Right hindlimb (tissue), 1 donor: ENCODE results near the gene DTX3.
A peak's percentile ranks its signal among the peaks of the same experiment; 100 is the strongest.
"Not testable (repeated sequence)": the region's sequence is repeated elsewhere in the genome, so short reads cannot be mapped to it uniquely, and the experiment has no call there.

ENCODE experiments used
- DNase-seq: peaks from one replicate; pipeline ENCODE4 v3.0.0-alpha.2; 2018

The DTX3 gene

GRCh38 chr12:57607958-57608663, 3.5 kb downstream of the DTX3 start:
- no peak for DNase-seq

GRCh38 chr12:57609101-57609780, 4.6 kb downstream of the DTX3 start:
- DNase-seq, result peak; percentile 52

- peak; percentile 70 for DNase-seq
Observed at GRCh38 chr12:57609781-57610553, 5.3 kb downstream of the DTX3 start.

DNA sequence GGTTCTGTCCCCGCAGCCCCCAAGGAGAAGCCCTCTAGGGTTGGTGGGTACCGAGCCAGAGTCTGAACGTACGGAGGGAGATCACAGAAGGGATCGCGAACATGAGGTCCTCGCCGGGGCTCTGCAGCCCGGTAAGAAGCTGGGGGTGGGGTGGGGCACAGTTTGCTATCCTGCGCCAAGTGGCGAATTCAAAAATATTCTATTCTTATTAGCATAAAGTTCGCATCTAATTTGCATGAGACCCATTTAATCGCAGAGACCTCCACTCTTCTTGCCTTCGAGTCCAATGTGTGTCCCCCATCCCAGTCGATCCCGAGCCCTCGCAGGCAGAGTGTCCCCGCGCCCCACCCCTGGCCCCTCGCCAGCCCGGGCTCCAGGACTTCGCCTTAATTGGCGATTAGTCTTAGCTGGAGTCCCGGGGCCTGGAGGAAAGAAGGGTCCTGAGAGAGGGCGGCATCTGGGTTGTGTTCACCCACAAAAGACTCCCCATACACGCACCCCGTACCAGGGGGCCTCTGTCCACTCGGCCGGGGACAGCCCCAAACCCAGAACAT, 6.0 kb downstream of the DTX3 start:
- peak; percentile 74 for DNase-seq

DNA sequence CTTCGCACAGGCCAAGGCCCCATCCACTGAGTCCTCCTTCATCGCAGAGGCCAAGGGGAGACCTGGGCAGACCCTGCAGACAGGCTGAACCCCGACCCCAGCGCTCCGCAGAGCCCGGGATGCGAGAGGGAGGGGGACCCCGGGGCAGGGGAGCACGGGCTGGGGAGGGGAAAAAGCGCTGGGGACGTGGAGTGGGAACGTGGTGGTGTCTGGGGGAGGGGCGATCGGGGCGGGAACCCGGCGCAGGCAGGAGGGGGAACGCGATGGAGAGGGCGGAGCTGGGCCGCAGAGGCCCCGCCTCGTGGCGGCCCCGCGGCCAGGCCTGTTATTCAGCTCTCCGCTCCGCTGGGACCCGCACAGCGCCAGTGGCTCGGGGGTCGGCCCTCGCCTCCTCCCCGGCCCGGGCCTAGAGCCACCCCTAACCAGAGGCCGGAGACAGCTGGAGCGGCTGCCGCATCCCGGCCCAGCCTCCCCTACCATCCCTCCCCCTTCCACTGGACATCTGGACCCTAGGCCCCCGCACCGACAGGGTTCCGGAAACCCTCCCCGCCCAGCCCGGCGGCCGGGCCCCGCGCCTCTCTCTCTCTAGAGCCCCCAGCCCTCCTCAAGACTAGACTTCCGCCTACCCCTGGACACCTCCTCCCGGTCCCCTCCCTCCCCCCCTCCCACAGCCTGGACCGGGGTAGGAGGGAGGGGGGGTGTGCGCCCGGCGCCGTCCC, 6.6 kb downstream of the DTX3 start, which contains the start of gene ARHGEF25:
ARHGEF25 (plus strand) TSS at position 328 of the 719 bp plus-strand sequence. CDS start 460 bp downstream, outside the sequence.
- peak; percentile 94 for DNase-seq

- DNase-seq, result peak; percentile 15
Observed at GRCh38 chr12:57611827-57612710, 7.4 kb downstream of the DTX3 start.

DNA sequence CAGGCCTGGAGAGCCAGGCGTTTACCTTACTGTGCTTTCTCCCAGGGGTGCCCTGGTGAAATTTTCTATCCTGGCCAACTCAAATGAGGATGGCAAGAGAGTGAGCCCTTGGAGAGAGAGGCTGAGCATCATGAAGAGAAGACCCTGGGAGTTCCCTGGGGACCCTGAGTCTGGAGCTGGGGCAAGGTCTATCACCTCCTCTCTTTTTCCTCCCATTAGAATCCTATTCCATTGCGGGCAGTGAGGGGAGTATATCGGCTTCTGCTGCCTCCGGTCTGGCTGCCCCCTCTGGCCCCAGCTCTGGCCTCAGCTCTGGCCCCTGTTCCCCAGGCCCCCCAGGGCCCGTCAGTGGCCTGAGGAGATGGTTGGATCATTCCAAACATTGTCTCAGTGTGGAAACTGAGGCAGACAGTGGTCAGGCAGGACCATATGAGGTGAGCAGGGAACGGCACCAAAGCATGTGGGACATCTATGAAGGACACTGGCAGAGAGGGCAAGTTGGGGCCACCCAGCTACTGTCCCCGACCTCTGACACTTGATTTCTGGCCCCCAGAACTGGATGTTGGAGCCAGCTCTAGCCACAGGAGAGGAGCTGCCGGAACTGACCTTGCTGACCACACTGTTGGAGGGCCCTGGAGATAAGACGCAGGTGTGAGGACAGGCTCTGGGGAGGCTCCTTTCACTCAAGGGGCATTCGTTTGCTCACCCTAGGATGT, 8.2 kb downstream of the DTX3 start:
- DNase-seq, result no peak

DNA sequence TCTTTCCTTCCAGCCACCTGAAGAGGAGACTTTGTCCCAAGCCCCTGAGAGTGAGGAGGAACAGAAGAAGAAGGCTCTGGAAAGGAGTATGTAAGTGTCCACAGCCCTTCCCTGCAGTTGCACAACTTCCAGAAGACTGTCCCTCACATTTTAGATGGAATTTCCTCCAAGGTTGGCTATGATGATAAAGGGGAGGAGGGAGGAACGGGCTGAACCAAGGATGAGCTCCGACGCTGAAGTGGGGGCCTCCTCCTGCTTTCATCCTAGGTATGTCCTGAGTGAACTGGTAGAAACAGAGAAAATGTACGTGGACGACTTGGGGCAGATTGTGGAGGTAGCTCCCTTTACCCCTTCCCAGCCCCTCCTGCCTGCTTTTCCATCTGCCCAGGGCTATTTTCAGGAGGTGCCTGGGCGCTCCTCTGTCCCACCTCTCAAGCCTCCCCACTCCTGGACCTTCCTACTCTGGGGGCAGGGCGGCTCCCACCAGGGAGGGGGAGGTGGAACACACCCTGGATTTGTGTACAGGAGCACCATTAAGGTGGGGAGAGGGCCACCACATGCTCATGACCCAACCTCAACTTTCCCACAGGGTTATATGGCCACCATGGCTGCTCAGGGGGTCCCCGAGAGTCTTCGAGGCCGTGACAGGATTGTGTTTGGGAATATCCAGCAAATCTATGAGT, 8.9 kb downstream of the DTX3 start:
- DNase-seq, result peak; percentile 10

DNA sequence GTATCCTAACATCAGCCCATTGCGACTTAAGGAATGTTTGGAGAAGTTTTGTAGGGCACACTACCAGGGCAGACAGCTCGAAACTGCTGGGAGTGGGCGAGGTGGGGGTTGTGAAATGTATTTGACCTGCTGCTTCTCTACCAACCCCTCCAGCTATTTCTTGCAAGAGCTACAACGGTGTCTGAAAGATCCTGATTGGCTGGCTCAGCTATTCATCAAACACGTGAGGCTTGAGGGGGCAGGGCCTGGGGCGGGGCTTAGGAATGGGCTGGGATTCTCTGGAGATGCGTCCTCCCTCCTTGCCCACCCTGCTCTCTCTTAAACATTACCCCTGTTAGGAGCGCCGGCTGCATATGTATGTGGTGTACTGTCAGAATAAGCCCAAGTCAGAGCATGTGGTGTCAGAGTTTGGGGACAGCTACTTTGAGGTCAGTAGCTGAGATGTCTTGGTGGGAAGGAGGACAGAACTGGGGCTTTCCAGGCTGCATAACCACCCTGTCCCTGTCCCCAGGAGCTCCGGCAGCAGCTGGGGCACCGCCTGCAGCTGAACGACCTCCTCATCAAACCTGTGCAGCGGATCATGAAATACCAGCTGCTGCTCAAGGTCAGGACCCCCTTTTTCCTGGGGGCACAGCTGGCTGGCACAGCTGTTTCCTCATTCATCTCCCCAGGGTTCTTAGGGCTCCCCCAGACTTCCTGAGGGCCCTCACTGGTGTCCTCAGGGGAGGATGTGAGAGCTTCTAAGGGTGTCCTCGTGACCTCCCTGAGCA, 9.7 kb downstream of the DTX3 start:
- DNase-seq, result no peak

DNA sequence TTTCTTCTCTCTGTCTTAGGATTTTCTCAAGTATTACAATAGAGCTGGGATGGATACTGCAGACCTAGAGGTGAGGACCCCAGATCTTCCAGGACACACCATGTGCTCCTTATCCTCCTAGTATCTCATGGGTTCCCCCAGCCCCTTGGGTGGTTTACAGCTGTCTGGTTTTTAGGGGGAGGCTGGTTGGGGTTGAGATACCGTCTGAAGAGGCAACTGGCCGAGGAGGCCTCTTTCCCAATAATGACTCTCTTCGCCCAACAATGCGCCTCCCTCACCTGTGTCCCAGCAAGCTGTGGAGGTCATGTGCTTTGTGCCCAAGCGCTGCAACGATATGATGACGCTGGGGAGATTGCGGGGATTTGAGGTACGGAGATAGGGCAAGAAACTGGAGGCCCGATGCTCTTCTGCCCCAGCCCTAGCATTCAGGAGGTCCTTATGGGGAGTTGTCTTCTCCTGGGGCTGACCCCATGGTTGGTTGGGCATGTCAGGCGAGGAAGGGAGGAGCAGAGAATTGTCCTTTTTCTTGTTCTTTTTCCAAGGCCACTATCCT, 10.4 kb downstream of the DTX3 start:
- DNase-seq, result no peak

- DNase-seq, result no peak
Observed at GRCh38 chr12:57615637-57616036, 11.0 kb downstream of the DTX3 start.

DNA sequence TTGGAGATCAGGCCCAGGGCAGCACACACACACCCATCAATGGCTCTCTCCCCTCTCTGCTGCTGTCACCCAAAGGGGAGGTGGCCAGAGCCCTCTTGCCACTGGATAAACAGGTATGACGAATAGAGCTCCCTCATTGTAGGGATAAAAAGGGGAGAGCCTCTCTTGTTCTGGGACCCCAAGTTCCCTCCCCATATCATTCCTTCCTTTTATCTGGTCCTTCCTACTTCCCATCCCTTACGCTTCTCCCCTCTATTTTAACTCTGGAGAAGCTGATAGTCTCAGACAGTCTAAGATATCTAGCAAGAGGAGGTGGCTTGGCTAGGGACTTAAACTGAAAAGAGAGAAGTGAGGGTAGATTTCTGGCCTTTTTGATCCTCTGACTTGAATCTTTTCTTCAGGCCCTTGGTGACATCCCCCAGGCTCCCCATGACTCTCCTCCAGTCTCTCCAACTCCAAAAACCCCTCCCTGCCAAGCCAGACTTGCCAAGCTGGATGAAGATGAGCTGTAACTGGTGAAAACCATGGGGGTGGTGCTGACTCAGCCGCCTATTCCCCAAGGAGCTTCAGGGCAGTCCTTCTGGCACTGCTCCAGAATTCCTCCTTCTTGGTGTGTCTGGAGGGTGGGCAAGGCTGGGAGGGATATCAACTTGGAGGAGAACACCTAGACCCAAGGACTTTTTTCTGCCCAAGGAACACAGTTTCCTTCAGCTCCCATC, 11.9 kb downstream of the DTX3 start:
- no peak for DNase-seq

GRCh38 chr12:57617942-57618341, 13.3 kb downstream of the DTX3 start:
- no peak for DNase-seq

DNA sequence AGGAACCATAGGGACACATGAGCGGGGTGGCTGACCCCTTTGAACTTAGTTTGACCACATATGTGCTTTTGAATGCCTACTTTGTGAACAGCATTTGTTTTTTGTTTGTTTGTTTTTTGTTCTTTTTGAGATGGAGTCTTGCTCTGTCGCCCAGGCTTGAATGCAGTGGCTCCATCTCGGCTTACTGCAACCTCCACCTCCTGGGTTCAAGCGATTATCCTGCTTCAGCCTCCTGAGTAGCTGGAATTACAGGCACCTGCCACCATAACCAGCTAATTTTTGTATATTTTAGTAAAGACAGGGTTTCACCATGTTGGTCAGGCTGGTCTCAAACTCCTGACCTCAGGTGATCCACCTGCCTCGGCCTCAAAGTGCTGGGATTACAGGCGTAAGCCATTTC, 13.8 kb downstream of the DTX3 start:
- not testable (repeated sequence) for DNase-seq

DNA sequence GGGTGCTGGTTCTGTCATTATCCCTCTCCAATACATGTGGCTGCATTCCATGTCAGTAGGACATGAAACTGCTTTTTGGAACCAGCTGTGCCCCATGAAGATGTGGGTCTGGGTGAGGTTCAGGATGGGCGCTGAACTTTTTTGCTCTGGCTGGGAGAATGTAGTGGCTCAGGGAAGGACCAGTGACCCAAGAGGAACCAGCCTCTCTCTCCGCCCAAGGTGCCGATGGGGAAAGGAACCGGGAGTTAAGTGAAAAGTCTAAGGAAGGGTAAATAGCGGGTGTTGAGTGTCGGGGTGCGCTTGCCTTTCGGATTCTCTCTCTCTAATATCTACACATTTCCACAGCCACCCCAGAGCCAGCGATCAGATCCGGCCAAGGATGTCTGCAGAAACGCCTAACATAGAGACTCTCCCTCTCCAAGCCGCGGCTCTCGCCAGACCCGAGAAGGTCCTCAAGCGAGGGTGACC, 14.4 kb downstream of the DTX3 start:
- DNase-seq, result no peak

GRCh38 chr12:57619434-57620244, 15.0 kb downstream of the DTX3 start:
- no peak for DNase-seq

DNA sequence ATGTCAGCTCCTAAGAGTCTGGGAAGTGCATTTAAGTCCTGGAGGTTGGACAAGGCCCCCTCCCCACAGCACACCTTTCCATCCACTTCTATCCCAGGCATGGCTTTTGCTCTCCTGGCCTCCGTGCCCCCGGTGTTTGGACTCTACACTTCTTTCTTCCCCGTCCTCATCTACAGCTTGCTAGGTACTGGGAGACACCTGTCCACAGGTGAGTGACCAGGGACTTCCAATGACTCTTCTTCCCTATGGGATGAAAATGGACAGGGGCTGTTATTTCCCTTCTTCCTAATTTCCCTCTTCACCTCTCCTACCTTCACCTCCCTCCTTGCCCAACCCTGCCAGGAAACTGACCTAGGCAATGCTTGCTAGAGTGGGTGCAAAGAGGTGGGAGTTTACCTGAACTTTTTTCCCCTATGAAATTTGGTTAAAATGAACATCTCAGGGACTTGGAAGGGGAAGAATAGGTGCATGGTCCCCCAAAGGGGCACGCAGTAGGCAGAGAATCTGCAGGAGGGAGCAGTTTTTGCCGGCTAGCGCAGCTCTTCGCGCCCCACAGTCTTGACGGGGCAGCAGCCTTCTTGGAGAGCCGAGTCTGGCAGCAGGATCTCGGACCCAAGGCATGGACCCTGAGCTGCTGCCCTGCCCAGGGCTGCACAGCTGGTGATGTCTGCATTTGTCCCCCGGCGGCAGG, 15.8 kb downstream of the DTX3 start:
- no peak for DNase-seq
